ENCODE results near the gene INAFM1.

GRCh38 chr19:47258434-47258833 lies 16.3 kb upstream of the INAFM1 start:
- TF ChIP-seq CTCF (IDR thresholded peaks at IDR 0.05) (no peak), EZH2 (IDR thresholded peaks at IDR 0.05; ENCODE audit: borderline replicate concordance, insufficient read depth, low read depth, low read length, poor library complexity, severe bottlenecking) (no peak)

Measured in B cell (primary cell).